Left lung (tissue), 10 donors: ENCODE results near the gene RASAL2. TPM values are rescaled to one million over a fixed set of nuclear protein-coding genes. Genes with fewer than 3 reads are reported as not detected.

Source experiments
- ATAC-seq: fragments of 200-7000 bp; cut with Tn5 transposase; one replicate; pipeline ENCODE4 v1.9.1; 2020; ENCODE audit warnings: moderate library complexity
- DNase-seq, 4 donors: peaks; one replicate each; pipeline ENCODE4 v3.0.0-alpha.2; 2013 to 2020
- H3K27ac ChIP-seq, 2 donors: fragments of 200-600 bp; sonication (generic) in 1 of 2; one replicate each; pipeline versions ENCODE4 v1.5.0 to v1.8.0; 2020 to 2021
- H3K27me3 ChIP-seq, 2 donors: fragments of 200-600 bp; sonication (generic) in 1 of 2; one replicate each; pipeline versions ENCODE4 v1.5.0 to v1.8.0; 2020 to 2021
- H3K36me3 ChIP-seq, 2 donors: fragments of 200-600 bp; sonication (generic) in 1 of 2; one replicate each; pipeline versions ENCODE4 v1.5.0 to v1.8.0; 2020 to 2021
- H3K4me1 ChIP-seq, 2 donors: fragments of 200-600 bp; one replicate each; pipeline ENCODE4 v1.8.0; 2021
- H3K4me3 ChIP-seq, 2 donors: fragments of 200-600 bp; sonication (generic) in 1 of 2; one replicate each; pipeline versions ENCODE4 v1.5.0 to v1.8.0; 2020 to 2021; ENCODE audit warnings: mild to moderate bottlenecking in 1 of 2
- H3K9me3 ChIP-seq, 2 donors: fragments of 200-600 bp; sonication (generic) in 1 of 2; one replicate each; pipeline versions ENCODE4 v1.5.0 to v1.8.0; 2020 to 2021
- intact Hi-C, 2 donors: fragments of 100-400 bp; cut with DNase I; formaldehyde crosslinking; loops; one replicate each; pipeline versions ENCODE4 v1.11.2 to v1.14.2; 2022
- polyA plus RNA-seq, 6 donors: library from polyadenylated mRNA; unstranded; fragments of 120-200 nt; gene quantifications; one replicate each; pipeline ENCODE4 v1.2.1, GENCODE V29; 2013; ENCODE audit not compliant: insufficient read length in 6 of 6
- total RNA-seq, 2 donors: library from RNA; stranded (reverse); fragmentation: NEBNext Ultra II Directional; extraction: Animal tissue kit (Norgen Biotek cat#: 25700); gene quantifications; one replicate each; pipeline ENCODE4 v1.2.1, GENCODE V29; 2021
- TF ChIP-seq, protein P1 (sequence below), 2 donors: fragments of 200-600 bp; sonication (generic) in 1 of 2; IDR thresholded peaks; one replicate each; pipeline versions ENCODE4 v1.5.0 to v1.8.0; 2021; ENCODE audit warnings: antibody characterized with exemption in 2 of 2
- donor health status: DM: no; HTN: yes; CAD: no.
- donor health status: DM: no; HTN: no; CAD: no.

The RASAL2 gene
- total and polyA plus RNA-seq, 8 donors, result 26.4 to 35.6 (median 29.5) TPM

DNA sequence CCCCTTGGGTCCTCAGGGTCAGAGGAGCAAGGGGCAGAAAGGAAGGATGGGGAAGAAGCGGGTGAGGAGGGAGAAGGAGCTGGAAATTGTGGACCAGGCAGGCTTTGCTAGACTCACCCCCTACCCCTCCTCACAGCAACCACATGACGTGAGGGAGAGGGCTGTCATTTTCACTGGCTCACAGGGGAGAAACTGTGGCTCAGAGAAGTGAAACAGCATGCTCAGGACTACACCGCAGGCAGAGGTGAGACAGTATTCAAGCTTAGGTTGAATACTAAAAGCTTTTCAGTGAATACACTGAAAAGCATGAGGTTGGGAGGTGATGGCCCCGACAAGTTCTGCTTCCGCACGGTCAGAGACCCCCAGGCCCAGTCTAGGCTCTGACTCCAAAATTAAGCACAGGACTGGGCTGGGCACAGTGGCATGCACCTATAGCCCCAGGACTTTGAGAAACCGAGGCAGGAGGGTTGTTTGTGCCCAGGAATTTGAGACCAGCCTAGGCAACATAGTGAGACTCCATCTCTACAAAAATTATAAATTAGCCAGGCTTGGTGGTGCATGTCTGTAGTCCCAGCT, 404.1 kb downstream of the RASAL2 start:
- Histone ChIP-seq H3K9me3 (no peaks in the 10 kb centered on the region), H3K27ac (no peak overlapping the region), H3K27me3 (no peaks in the 10 kb centered on the region), H3K4me3 (no peak overlapping the region), H3K4me1 (no peaks in the 10 kb centered on the region), H3K36me3 (no peaks in the 10 kb centered on the region)
- no peak for ATAC-seq
- no peak for DNase-seq
- intact Hi-C loops, result loop anchor here in 1 of 2 donors (10.0 kb wide), 1 partner anchor 193 kb away; no protein-coding TSS in a partner anchor
- TF ChIP-seq, protein P1, sequence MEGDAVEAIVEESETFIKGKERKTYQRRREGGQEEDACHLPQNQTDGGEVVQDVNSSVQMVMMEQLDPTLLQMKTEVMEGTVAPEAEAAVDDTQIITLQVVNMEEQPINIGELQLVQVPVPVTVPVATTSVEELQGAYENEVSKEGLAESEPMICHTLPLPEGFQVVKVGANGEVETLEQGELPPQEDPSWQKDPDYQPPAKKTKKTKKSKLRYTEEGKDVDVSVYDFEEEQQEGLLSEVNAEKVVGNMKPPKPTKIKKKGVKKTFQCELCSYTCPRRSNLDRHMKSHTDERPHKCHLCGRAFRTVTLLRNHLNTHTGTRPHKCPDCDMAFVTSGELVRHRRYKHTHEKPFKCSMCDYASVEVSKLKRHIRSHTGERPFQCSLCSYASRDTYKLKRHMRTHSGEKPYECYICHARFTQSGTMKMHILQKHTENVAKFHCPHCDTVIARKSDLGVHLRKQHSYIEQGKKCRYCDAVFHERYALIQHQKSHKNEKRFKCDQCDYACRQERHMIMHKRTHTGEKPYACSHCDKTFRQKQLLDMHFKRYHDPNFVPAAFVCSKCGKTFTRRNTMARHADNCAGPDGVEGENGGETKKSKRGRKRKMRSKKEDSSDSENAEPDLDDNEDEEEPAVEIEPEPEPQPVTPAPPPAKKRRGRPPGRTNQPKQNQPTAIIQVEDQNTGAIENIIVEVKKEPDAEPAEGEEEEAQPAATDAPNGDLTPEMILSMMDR (IDR thresholded peaks at IDR 0.05), result no peak

DNA sequence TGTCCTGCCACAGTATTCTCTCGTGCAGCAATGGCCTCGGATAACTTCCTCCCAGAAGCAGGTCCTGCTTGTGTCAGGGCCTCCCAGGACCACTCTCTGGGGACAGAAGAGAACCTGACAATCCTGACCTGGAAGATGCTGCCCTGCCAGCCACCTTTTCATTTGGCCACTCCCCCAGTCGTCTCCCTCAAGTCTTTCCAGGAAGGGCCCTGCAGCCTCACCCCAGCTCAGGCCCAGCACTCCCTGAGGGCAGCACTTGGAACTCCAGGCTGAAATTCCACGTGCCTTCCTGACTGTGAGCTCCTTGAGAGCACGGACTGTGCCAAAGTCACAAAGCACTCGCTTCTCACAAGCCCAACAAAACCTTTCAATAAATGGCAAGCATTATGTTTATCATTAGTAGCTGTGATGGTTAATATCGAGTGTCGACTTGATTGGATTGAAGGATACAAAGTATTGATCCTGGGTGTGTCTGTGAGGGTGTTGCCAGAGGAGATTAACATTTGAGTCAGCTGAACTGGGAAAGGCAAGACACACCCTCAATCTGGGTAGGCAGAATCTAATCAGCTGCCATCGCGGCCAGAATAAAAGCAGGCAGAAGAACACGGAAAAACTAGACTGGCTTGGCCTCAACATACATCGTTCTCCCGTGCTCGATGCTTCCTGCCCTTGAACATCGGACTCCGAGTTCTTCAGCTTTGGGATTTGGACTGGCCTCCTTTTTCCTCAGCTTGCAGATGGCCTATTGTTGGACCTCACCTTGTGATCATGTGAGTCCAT, 405.2 kb downstream of the RASAL2 start:
- H3K27me3 ChIP-seq, result no peaks in the 10 kb centered on the region

DNA sequence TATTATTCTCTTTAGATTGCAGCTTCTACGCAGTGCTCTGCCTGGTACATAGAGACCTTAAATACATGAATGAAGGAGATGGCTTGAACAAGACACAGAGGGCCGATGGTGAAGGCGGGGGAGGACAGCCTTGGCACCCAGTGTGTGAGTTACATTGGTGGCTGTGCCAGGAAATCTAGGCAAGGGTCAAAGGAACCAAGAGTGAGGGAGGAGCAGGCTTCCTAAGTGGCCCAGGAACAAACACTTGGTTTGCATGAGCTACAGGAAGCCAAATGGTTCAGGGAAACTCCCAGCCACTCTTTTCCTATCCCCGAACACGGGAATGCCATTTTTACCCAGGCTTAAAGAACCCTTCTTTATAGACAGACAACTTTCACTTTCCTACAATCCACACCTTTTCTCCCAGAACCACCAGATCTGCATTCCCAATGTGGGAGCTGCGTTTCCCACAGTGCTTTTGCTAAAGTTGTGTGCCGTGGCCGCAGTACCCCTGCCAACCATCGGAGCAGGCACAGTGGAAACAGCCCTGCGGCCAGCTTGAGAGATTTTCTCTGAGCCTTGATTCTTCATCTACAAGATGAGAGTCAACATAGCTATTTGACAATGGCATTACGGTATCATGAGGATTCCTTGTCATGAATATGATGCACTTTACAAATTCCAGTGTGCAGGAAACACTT, 406.3 kb downstream of the RASAL2 start:
- no peaks in the 10 kb centered on the region for H3K36me3 ChIP-seq
- H3K4me3 ChIP-seq, result no peak overlapping the region
- DNase-seq (no peak), ATAC-seq (peak; percentile 79)
- H3K4me1 ChIP-seq, result no peaks in the 10 kb centered on the region
- no peaks in the 10 kb centered on the region for H3K27me3 ChIP-seq
- peak overlapping the region in 1 of 2 donors; percentile 50 for H3K27ac ChIP-seq
- H3K9me3 ChIP-seq, result no peaks in the 10 kb centered on the region
- intact Hi-C loops, result no loop called here
- TF ChIP-seq, protein P1 (IDR thresholded peaks at IDR 0.05), result peak in 1 of 2 donors; percentile 14

More for the DNA sequence above, 405.2 kb downstream of the RASAL2 start:
- Histone ChIP-seq H3K27ac (no peak overlapping the region), H3K9me3 (no peaks in the 10 kb centered on the region), H3K36me3 (no peaks in the 10 kb centered on the region), H3K4me3 (no peak overlapping the region), H3K4me1 (no peaks in the 10 kb centered on the region)
- intact Hi-C loops, result loop anchor here in 1 of 2 donors (10.0 kb wide), 1 partner anchor 194 kb away; no protein-coding TSS in a partner anchor
- TF ChIP-seq, protein P1 (IDR thresholded peaks at IDR 0.05), result no peak
- DNase-seq (no peak), ATAC-seq (no peak)

DNA sequence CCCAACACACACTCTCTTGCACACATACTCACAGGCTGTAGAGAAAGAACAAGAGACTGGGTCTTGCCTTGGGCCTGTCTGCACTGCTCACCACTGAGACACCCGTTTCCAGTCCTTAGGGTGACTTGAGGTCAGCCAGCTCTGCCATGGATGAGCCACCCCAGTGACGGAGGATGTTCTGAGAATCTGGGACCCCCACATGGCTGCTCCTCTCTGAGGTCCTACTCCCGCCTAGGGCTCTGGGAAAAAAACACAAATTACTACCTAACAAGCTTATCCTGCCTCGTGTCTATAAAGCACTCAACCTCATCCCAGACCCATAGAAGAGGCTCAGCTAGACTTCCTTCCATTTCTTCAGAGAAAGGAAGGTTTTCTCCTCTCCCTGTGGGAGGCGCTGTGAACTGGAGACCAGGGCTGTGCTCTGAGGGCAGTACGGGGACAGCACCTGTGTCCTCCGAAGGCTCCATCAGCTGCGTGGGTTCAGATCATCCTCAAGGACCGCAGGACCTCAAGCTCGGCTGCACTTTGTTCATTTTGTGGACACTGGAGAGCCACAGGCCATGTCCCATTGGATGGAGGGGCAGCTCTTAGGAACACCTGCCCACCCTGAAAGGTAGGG, 407.1 kb downstream of the RASAL2 start:
- intact Hi-C loops, result no loop called here
- DNase-seq (no peak), ATAC-seq (no peak)
- no peaks in the 10 kb centered on the region for H3K9me3 ChIP-seq
- H3K4me1 ChIP-seq, result no peaks in the 10 kb centered on the region
- H3K27ac ChIP-seq, result no peak overlapping the region
- no peaks in the 10 kb centered on the region for H3K27me3 ChIP-seq
- TF ChIP-seq, protein P1 (IDR thresholded peaks at IDR 0.05), result no peak
- H3K36me3 ChIP-seq, result no peaks in the 10 kb centered on the region
- H3K4me3 ChIP-seq, result no peak overlapping the region
